SK-N-SH treated with all-trans-retinoic acid at 6 μM for 48 hours (cell line): ENCODE measurements around the gene CSGALNACT2.

ENCODE experiments used
- ATAC-seq: fragments of 200-7000 bp; cut with Tn5 transposase; 3 replicates; pipeline ENCODE4 v1.9.1; 2020; ENCODE audit warnings: mild to moderate bottlenecking, moderate library complexity
- ARNTL ChIP-seq: fragments of 450-650 bp; formaldehyde crosslinking; IDR thresholded peaks from 2 replicates; pipeline ENCODE4 v1.5.0; 2020; ENCODE audit warnings: low read depth, mild to moderate bottlenecking, moderate library complexity, borderline replicate concordance
- CSDC2 ChIP-seq: fragments of 250-450 bp; sonication (Bioruptor Pico); IDR thresholded peaks from 2 replicates; pipeline ENCODE4 v1.5.0; 2020; ENCODE audit warnings: mild to moderate bottlenecking, moderate library complexity
- CSRNP3 ChIP-seq: fragments of 250-450 bp; sonication (Bioruptor Pico); IDR thresholded peaks from 2 replicates; pipeline ENCODE4 v1.5.1; 2021; ENCODE audit warnings: mild to moderate bottlenecking, moderate library complexity
- ESRRG ChIP-seq: fragments of 250-450 bp; sonication (Bioruptor Pico); IDR thresholded peaks from 2 replicates; pipeline ENCODE4 v1.6.1; 2021; ENCODE audit warnings: mild to moderate bottlenecking
- GLIS3 ChIP-seq: fragments of 250-450 bp; sonication (Bioruptor Pico); IDR thresholded peaks from 2 replicates; pipeline ENCODE4 v1.5.0; 2020; ENCODE audit warnings: mild to moderate bottlenecking, moderate library complexity
- ISL1 ChIP-seq: fragments of 250-450 bp; sonication (Bioruptor Pico); IDR thresholded peaks from 2 replicates; pipeline ENCODE4 v2.1.2; 2022; ENCODE audit warnings: mild to moderate bottlenecking, moderate library complexity
- OSR1 ChIP-seq: fragments of 250-450 bp; sonication (Bioruptor Pico); IDR thresholded peaks from 2 replicates; pipeline ENCODE4 v1.8.0; 2022; ENCODE audit warnings: moderate library complexity, mild to moderate bottlenecking, inconsistent platforms
- PPARA ChIP-seq: fragments of 250-450 bp; sonication (Bioruptor Pico); IDR thresholded peaks from 2 replicates; pipeline ENCODE4 v1.5.0; 2020; ENCODE audit warnings: mild to moderate bottlenecking, borderline replicate concordance
- RARB ChIP-seq: fragments of 250-450 bp; sonication (Bioruptor Pico); IDR thresholded peaks from 2 replicates; pipeline ENCODE4 v1.8.0; 2021; ENCODE audit warnings: mild to moderate bottlenecking, moderate library complexity
- SNAI2 ChIP-seq: fragments of 250-450 bp; sonication (Bioruptor Pico); IDR thresholded peaks from 2 replicates; pipeline ENCODE4 v1.5.0; 2020; ENCODE audit warnings: mild to moderate bottlenecking, moderate library complexity
- TOX ChIP-seq: fragments of 250-450 bp; sonication (Bioruptor Pico); IDR thresholded peaks from 2 replicates; pipeline ENCODE4 v1.8.0; 2021; ENCODE audit warnings: mild to moderate bottlenecking, moderate library complexity, borderline replicate concordance
- TSHZ2 ChIP-seq: fragments of 250-450 bp; sonication (Bioruptor Pico); IDR thresholded peaks from 2 replicates; pipeline ENCODE4 v1.5.0; 2020; ENCODE audit warnings: mild to moderate bottlenecking, moderate library complexity
- ZC3H10 ChIP-seq: fragments of 250-450 bp; sonication (Bioruptor Pico); IDR thresholded peaks from 2 replicates; pipeline ENCODE4 v1.5.1; 2021; ENCODE audit warnings: mild to moderate bottlenecking, moderate library complexity
- ZFP3 ChIP-seq: fragments of 250-450 bp; sonication (Bioruptor Pico); IDR thresholded peaks from 2 replicates; pipeline ENCODE4 v1.5.0; 2020; ENCODE audit warnings: mild to moderate bottlenecking, moderate library complexity
- ZFP30 ChIP-seq: fragments of 450-650 bp; formaldehyde crosslinking; IDR thresholded peaks from 2 replicates; pipeline ENCODE4 v1.5.0; 2022; ENCODE audit warnings: mild to moderate bottlenecking, moderate library complexity
- ZNF8 ChIP-seq: fragments of 450-650 bp; formaldehyde crosslinking; IDR thresholded peaks from 2 replicates; pipeline ENCODE4 v1.5.0; 2020; ENCODE audit warnings: mild to moderate bottlenecking, moderate library complexity
- TF ChIP-seq, protein P1 (sequence below): fragments of 250-450 bp; sonication (Bioruptor Pico); IDR thresholded peaks from 2 replicates; pipeline ENCODE4 v1.8.0; 2020; ENCODE audit warnings: mild to moderate bottlenecking, moderate library complexity, borderline replicate concordance
- TF ChIP-seq, protein P2 (sequence below): fragments of 250-450 bp; sonication (Bioruptor Pico); IDR thresholded peaks from 2 replicates; pipeline ENCODE4 v1.8.0; 2021; ENCODE audit warnings: low read depth, mild to moderate bottlenecking, moderate library complexity, borderline replicate concordance

Gene CSGALNACT2

GRCh38 chr10:43116596-43116995 is 21.6 kb upstream of the CSGALNACT2 start:
- no peak for TF ChIP-seq TSHZ2 (CRISPR knock-in tag)
- TF ChIP-seq, protein P1, sequence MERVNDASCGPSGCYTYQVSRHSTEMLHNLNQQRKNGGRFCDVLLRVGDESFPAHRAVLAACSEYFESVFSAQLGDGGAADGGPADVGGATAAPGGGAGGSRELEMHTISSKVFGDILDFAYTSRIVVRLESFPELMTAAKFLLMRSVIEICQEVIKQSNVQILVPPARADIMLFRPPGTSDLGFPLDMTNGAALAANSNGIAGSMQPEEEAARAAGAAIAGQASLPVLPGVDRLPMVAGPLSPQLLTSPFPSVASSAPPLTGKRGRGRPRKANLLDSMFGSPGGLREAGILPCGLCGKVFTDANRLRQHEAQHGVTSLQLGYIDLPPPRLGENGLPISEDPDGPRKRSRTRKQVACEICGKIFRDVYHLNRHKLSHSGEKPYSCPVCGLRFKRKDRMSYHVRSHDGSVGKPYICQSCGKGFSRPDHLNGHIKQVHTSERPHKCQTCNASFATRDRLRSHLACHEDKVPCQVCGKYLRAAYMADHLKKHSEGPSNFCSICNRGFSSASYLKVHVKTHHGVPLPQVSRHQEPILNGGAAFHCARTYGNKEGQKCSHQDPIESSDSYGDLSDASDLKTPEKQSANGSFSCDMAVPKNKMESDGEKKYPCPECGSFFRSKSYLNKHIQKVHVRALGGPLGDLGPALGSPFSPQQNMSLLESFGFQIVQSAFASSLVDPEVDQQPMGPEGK = no peak
- TF ChIP-seq SNAI2 = no peak
- TF ChIP-seq ZFP30 (CRISPR knock-in tag) = no peak
- no peak for TF ChIP-seq CSRNP3
- TF ChIP-seq ZFP3 (CRISPR knock-in tag) = no peak
- TF ChIP-seq ZC3H10 = no peak
- TF ChIP-seq GLIS3 (CRISPR knock-in tag) = no peak
- TF ChIP-seq RARB = no peak
- no peak for TF ChIP-seq ZNF8 (CRISPR knock-in tag)
- TF ChIP-seq ESRRG (CRISPR knock-in tag) = no peak
- TF ChIP-seq CSDC2 (CRISPR knock-in tag) = no peak
- TF ChIP-seq TOX (CRISPR knock-in tag) = no peak
- TF ChIP-seq ISL1 (CRISPR knock-in tag) = no peak
- TF ChIP-seq, protein P2, sequence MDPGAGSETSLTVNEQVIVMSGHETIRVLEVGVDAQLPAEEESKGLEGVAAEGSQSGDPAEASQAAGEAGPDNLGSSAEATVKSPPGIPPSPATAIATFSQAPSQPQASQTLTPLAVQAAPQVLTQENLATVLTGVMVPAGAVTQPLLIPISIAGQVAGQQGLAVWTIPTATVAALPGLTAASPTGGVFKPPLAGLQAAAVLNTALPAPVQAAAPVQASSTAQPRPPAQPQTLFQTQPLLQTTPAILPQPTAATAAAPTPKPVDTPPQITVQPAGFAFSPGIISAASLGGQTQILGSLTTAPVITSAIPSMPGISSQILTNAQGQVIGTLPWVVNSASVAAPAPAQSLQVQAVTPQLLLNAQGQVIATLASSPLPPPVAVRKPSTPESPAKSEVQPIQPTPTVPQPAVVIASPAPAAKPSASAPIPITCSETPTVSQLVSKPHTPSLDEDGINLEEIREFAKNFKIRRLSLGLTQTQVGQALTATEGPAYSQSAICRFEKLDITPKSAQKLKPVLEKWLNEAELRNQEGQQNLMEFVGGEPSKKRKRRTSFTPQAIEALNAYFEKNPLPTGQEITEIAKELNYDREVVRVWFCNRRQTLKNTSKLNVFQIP (CRISPR knock-in tag) = no peak
- ATAC-seq = no peak

GRCh38 chr10:43117031-43117776 is 21.0 kb upstream of the CSGALNACT2 start:
- TF ChIP-seq PPARA (CRISPR knock-in tag) (no peak), ZC3H10 (no peak), ARNTL (CRISPR knock-in tag) (no peak), OSR1 (CRISPR knock-in tag) (no peak), TSHZ2 (CRISPR knock-in tag) (no peak), CSDC2 (CRISPR knock-in tag) (no peak), RARB (no peak), TOX (CRISPR knock-in tag) (no peak), ZFP30 (CRISPR knock-in tag) (no peak)
- ATAC-seq = no peak
